ENCODE data around the gene SDHC. TPM values are rescaled to one million over a fixed set of nuclear protein-coding genes. Genes with fewer than 3 reads are reported as not detected.
A peak's percentile ranks its signal among the peaks of the same experiment; 100 is the strongest.

The SDHC gene, protein sequence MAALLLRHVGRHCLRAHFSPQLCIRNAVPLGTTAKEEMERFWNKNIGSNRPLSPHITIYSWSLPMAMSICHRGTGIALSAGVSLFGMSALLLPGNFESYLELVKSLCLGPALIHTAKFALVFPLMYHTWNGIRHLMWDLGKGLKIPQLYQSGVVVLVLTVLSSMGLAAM
- total RNA-seq (2021; ENCODE audit: unreplicated experiment): 192 TPM
- 111 and 130 TPM in 2 replicates for polyA plus RNA-seq (2012)
- Bru-seq, nascent RNA: percentile 80 among the genes with signal in this experiment
- percentile 87 among the genes with signal in this experiment for BruChase-seq, experiment 1, labeled RNA remaining after a 6-hour chase
- percentile 84 among the genes with signal in this experiment for BruChase-seq, experiment 2, labeled RNA remaining after a 2-hour chase
- long read RNA-seq, full-length matches to known transcripts: 17 of 46 reads
- long read RNA-seq, partial matches to known transcripts: 3 of 46 reads
- long read RNA-seq, other reads (novel, unspliced or antisense): 26 of 46 reads

DNA sequence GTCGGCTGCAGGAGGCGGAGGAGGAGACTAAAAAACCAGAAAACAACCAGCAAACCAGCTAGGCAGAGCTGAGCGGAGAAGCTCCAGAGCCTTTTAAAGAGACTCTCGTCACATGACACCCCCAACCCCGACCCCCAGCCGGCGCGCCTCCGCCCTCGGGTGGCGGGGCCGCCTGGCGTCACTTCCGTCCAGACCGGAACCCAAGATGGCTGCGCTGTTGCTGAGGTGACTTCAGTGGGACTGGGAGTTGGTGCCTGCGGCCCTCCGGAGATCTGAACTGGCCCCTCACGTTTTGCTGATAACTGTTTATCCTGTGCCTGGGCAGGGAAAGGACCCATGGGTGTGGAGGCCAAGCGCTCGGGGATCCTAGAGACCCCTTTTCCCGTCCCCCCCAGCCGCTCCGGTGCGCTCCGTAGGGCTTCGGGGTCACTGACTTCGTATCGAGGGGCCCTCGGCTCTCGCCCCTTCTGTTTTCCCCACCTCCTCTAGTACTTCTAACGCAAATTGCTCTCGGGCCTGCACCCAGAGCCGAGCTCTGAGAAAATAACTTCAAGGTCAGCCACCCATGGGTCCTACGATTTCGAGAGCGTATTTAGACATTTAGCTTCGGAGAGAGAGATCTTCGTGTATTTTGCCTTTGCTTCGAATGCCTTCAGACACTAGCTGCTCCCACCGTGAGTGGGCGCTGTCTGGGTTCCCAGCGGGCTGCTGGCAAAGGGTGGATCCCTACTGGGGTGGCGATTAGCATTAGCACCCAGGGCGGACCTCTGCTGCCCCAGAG is at the start of gene SDHC:
SDHC (plus strand) TSS at position 181 of the 781 bp plus-strand sequence; CDS start at position 206, 25 bp downstream.
- Histone ChIP-seq H3K4me1 (ENCODE audit: control insufficient read depth in 1 of 2, insufficient read depth in 2 of 2, low read length in 2 of 2) (peaks cover 7 to 14% of the 10 kb centered on the region in 2 experiments), H3K36me3 (ENCODE audit: control insufficient read depth in 1 of 2, insufficient read depth in 2 of 2, low read length in 2 of 2) (no peaks in the 10 kb centered on the region; a peak in 1 of 4 replicates), H3K4me2 (ENCODE audit: low read length) (peak within 1 kb of the TSS; percentile 86), H3K9ac (ENCODE audit: low read length) (peak within 1 kb of the TSS; percentile 92), H4K20me1 (ENCODE audit: insufficient read depth) (no peaks in the 10 kb centered on the region), H3K9me2 (ENCODE audit: insufficient read depth) (no peaks in the 10 kb centered on the region), H3K9me3 (ENCODE audit: control insufficient read depth in 1 of 2, insufficient read depth in 1 of 2, low read depth in 1 of 2, low read length in 2 of 2) (no peaks in the 10 kb centered on the region), H3K27me3 (ENCODE audit: insufficient read depth, low read length) (no peaks in the 10 kb centered on the region), H2AFZ (ENCODE audit: low read depth, low read length, poor library complexity, severe bottlenecking) (peak within 1 kb of the TSS; percentile 20), H3K27ac (ENCODE audit: low read depth, low read length) (peak within 1 kb of the TSS; percentile 76), H3K79me2 (ENCODE audit: insufficient read depth, low read length) (peaks cover 25% of the 10 kb centered on the region), H3K4me3 (replicated peaks in 1 of 2; ENCODE audit: low read depth in 1 of 2, low read length in 2 of 2) (peak within 1 kb of the TSS; percentile 86 to 97)
- ChIA-PET RAD21 (ENCODE audit: low non-redundant PET in 1 of 2, low total read pairs in 2 of 2, uncharacterized antibody in 2 of 2, unreplicated experiment in 2 of 2) (no interaction called here), POLR2A (interaction anchor here (0.8 to 1.6 kb wide), 3 partner anchors 8 to 18 kb away, joined by 3 read pairs; no protein-coding TSS in a partner anchor), CTCF (interaction anchor here (1.5 to 2.0 kb wide), 4 partner anchors 8 to 89 kb away, joined by 3 to 10 read pairs (median 5); partner anchors contain the start of gene TOMM40L)
- DNase-seq (ENCODE audit: low read depth, low spot score) (peak; percentile 54), ATAC-seq (peak; percentile 93)
- intact Hi-C loops (cut with micrococcal nuclease): loop anchor here (10.0 kb wide), 1 partner anchor 70 kb away; no protein-coding TSS in a partner anchor
- TF ChIP-seq POLR2A (IDR thresholded peaks at IDR 0.05; ENCODE audit: borderline replicate concordance, extremely low read depth, insufficient read depth, insufficient read length) (peak; percentile 84), YY1 (IDR thresholded peaks at IDR 0.05; ENCODE audit: extremely low read depth, insufficient replicate concordance, low read depth, low read length) (peak; percentile 96), POLR2AphosphoS5 (IDR thresholded peaks at IDR 0.05; ENCODE audit: low read depth, low read length) (peak; percentile 98), SIN3A (IDR thresholded peaks at IDR 0.05; ENCODE audit: low read depth) (peak; percentile 75; the same call in 1 of the 2 replicates), TCF7L2 (IDR thresholded peaks at IDR 0.05; ENCODE audit: borderline replicate concordance, extremely low read depth, insufficient read depth, insufficient read length) (peak; percentile 10), CBX3 (IDR thresholded peaks at IDR 0.05; ENCODE audit: low read depth) (no peak)
- TF ChIP-seq, protein P1, sequence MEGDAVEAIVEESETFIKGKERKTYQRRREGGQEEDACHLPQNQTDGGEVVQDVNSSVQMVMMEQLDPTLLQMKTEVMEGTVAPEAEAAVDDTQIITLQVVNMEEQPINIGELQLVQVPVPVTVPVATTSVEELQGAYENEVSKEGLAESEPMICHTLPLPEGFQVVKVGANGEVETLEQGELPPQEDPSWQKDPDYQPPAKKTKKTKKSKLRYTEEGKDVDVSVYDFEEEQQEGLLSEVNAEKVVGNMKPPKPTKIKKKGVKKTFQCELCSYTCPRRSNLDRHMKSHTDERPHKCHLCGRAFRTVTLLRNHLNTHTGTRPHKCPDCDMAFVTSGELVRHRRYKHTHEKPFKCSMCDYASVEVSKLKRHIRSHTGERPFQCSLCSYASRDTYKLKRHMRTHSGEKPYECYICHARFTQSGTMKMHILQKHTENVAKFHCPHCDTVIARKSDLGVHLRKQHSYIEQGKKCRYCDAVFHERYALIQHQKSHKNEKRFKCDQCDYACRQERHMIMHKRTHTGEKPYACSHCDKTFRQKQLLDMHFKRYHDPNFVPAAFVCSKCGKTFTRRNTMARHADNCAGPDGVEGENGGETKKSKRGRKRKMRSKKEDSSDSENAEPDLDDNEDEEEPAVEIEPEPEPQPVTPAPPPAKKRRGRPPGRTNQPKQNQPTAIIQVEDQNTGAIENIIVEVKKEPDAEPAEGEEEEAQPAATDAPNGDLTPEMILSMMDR (IDR thresholded peaks at IDR 0.05 in 2 of 3, conservative IDR thresholded peaks at IDR 0.05 in 1 of 3; ENCODE audit: borderline replicate concordance in 1 of 3, insufficient read depth in 1 of 3, low read depth in 2 of 3, low read length in 2 of 3): peak in 2 of 3 experiments; percentile 38 to 45; a peak in 3 of 6 replicates
- TF ChIP-seq, protein P2, sequence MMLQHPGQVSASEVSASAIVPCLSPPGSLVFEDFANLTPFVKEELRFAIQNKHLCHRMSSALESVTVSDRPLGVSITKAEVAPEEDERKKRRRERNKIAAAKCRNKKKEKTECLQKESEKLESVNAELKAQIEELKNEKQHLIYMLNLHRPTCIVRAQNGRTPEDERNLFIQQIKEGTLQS (IDR thresholded peaks at IDR 0.05): no peak
- TSS peak; percentile 72 for BruUV-seq (replicated peaks)

Data from HCT116 (cell line).